HEK293 (cell line): ENCODE results near the gene REPS2.
"Not testable (repeated sequence)": the region's sequence is repeated elsewhere in the genome, so short reads cannot be mapped to it uniquely, and the experiment has no call there.

Experiments used
- CTCF ChIA-PET: fragments of 350-600 bp; formaldehyde crosslinking; extraction: SDS; loops from one replicate; lab custom pipeline; 2021; ENCODE audit warnings: antibody characterized with exemption; lab: Yijun Ruan, JAX
- POLR2A ChIA-PET: fragments of 300-600 bp; formaldehyde crosslinking; extraction: SDS; loops from one replicate; lab custom pipeline; 2020; ENCODE audit warnings: antibody characterized with exemption, inconsistent platforms; lab: Yijun Ruan, JAX
- H3K27ac ChIP-seq: fragments of 200-500 bp; sonication (Bioruptor generic); 2 replicates; pipeline ENCODE4 v1.5.1; 2014; ENCODE audit warnings: low read depth, low read length, control low read depth, inconsistent platforms; ENCODE audit errors: extremely low read depth
- H3K36me3 ChIP-seq, 2 experiments: fragments of 200-500 bp in 1 of 2; sonication (Bioruptor generic) in 1 of 2; 1 replicate in 1 of 2; 2 replicates in 1 of 2; pipeline ENCODE4 v1.5.1; 2014 to 2017; ENCODE audit warnings: inconsistent platforms in 2 of 2, low read length in 2 of 2; ENCODE audit not compliant: control insufficient read depth in 2 of 2, insufficient read depth in 1 of 2
- H3K4me1 ChIP-seq: fragments of 200-500 bp; sonication (Bioruptor generic); 2 replicates; pipeline ENCODE4 v1.5.1; 2014; ENCODE audit warnings: mild to moderate bottlenecking, low read length, inconsistent platforms; ENCODE audit not compliant: control insufficient read depth, insufficient read depth
- H3K4me3 ChIP-seq: 2 replicates; pipeline ENCODE4 v1.5.1; 2011; ENCODE audit warnings: low read depth, mild to moderate bottlenecking, control low read depth, low read length, moderate library complexity
- H3K9me3 ChIP-seq: fragments of 200-500 bp; sonication (Bioruptor generic); 2 replicates; pipeline ENCODE4 v1.5.1; 2014; ENCODE audit warnings: low read depth, low read length, inconsistent platforms; ENCODE audit not compliant: control insufficient read depth, insufficient read depth
- KLF9 ChIP-seq: fragments of 450-650 bp; formaldehyde crosslinking; IDR thresholded peaks from 2 replicates; pipeline ENCODE4 v1.5.1; 2016; ENCODE audit warnings: missing biosample characterization, missing genetic modification characterization, low read depth
- PATZ1 ChIP-seq: fragments of 450-650 bp; formaldehyde crosslinking; IDR thresholded peaks from 2 replicates; pipeline ENCODE4 v1.5.1; 2016; ENCODE audit warnings: missing biosample characterization, missing genetic modification characterization
- SCRT1 ChIP-seq: fragments of 450-650 bp; formaldehyde crosslinking; IDR thresholded peaks from 2 replicates; pipeline ENCODE4 v1.5.1; 2016; ENCODE audit warnings: missing biosample characterization, missing genetic modification characterization, borderline replicate concordance
- SP3 ChIP-seq: fragments of 450-650 bp; formaldehyde crosslinking; IDR thresholded peaks from 2 replicates; pipeline ENCODE4 v1.5.1; 2016; ENCODE audit warnings: missing biosample characterization, missing genetic modification characterization
- TSHZ1 ChIP-seq: fragments of 450-650 bp; formaldehyde crosslinking; IDR thresholded peaks from 2 replicates; pipeline ENCODE4 v1.5.1; 2016; ENCODE audit warnings: missing biosample characterization, missing genetic modification characterization, borderline replicate concordance
- ZEB2 ChIP-seq: fragments of 450-650 bp; formaldehyde crosslinking; IDR thresholded peaks from 2 replicates; pipeline ENCODE4 v1.5.1; 2016; ENCODE audit warnings: missing biosample characterization, missing genetic modification characterization
- ZFP69B ChIP-seq: fragments of 450-650 bp; formaldehyde crosslinking; IDR thresholded peaks from 2 replicates; pipeline ENCODE4 v1.5.1; 2016; ENCODE audit warnings: missing biosample characterization, missing genetic modification characterization
- ZNF211 ChIP-seq: fragments of 450-650 bp; formaldehyde crosslinking; IDR thresholded peaks from 2 replicates; pipeline ENCODE4 v1.5.1; 2016; ENCODE audit warnings: low read depth, missing biosample characterization, missing genetic modification characterization
- ZSCAN23 ChIP-seq: fragments of 450-650 bp; formaldehyde crosslinking; IDR thresholded peaks from 2 replicates; pipeline ENCODE4 v1.5.1; 2016; ENCODE audit warnings: missing biosample characterization, missing genetic modification characterization
- ZSCAN4 ChIP-seq: fragments of 450-650 bp; formaldehyde crosslinking; IDR thresholded peaks from 2 replicates; pipeline ENCODE4 v1.5.1; 2017; ENCODE audit warnings: missing biosample characterization, missing genetic modification characterization
- TF ChIP-seq, protein P1 (sequence below): fragments of 450-650 bp; formaldehyde crosslinking; IDR thresholded peaks from 2 replicates; pipeline ENCODE4 v1.5.1; 2016; ENCODE audit warnings: missing biosample characterization, missing genetic modification characterization
- TF ChIP-seq, protein P2 (sequence below): fragments of 450-650 bp; formaldehyde crosslinking; IDR thresholded peaks from 2 replicates; pipeline ENCODE4 v1.5.1; 2016; ENCODE audit warnings: missing biosample characterization, missing genetic modification characterization

REPS2 gene

GRCh38 chrX:16966752-16967448 is 20.4 kb downstream of the REPS2 start:
- ChIA-PET CTCF (interaction anchor here (0.9 kb wide), 1 partner anchor 18 kb away, joined by 3 read pairs; no protein-coding TSS in a partner anchor), POLR2A (no interaction called here)
- Histone ChIP-seq H3K4me1 (no peaks in the 10 kb centered on the region), H3K9me3 (no peaks in the 10 kb centered on the region), H3K27ac (no peak overlapping the region), H3K36me3 (no peaks in the 10 kb centered on the region), H3K4me3 (no peak overlapping the region)
- no peak for TF ChIP-seq KLF9

GRCh38 chrX:16968753-16969152 is 22.3 kb downstream of the REPS2 start:
- POLR2A ChIA-PET, H3K9me3 ChIP-seq, H3K4me1 ChIP-seq, CTCF ChIA-PET, H3K36me3 ChIP-seq, H3K27ac ChIP-seq, H3K4me3 ChIP-seq: not testable (repeated sequence)

DNA sequence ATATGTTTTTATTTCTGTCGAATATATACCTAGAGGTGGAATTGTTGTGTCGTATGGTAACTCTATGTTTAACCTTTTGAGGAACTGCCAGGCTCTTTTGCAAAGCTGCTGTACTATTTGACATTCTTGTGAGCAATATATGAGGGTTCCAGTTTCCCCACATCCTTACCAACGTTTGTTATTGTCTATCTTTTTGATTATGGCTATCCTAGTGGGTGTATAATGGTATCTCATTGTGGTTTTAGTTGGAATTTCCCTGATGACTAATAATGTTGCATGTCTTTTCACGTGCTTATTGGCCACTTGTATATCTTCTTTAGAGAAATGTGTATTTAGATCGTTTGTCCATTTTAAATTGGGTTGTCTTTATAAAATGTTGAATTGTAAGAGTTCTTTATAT is 24.5 kb downstream of the REPS2 start:
- no peaks in the 10 kb centered on the region for H3K9me3 ChIP-seq
- CTCF ChIA-PET: interaction anchor here (0.6 kb wide), 1 partner anchor 70 kb away, joined by 3 read pairs; no protein-coding TSS in a partner anchor
- H3K4me1 ChIP-seq: no peaks in the 10 kb centered on the region
- no peak overlapping the region for H3K27ac ChIP-seq
- H3K4me3 ChIP-seq: no peak overlapping the region
- no peaks in the 10 kb centered on the region for H3K36me3 ChIP-seq
- no peak for TF ChIP-seq ZNF211 (tag by site-specific recombination)
- TF ChIP-seq SCRT1: no peak
- TF ChIP-seq, all 188 proteins: peak for 0
- POLR2A ChIA-PET: interaction anchor here (0.6 kb wide), 1 partner anchor 53 kb away, joined by 8 read pairs; no protein-coding TSS in a partner anchor

GRCh38 chrX:16971694-16972093 is 25.2 kb downstream of the REPS2 start:
- no peaks in the 10 kb centered on the region for H3K9me3 ChIP-seq
- ChIA-PET CTCF (no interaction called here), POLR2A (no interaction called here)
- no peak overlapping the region for H3K4me3 ChIP-seq
- no peak overlapping the region for H3K27ac ChIP-seq
- H3K36me3 ChIP-seq: no peaks in the 10 kb centered on the region
- TF ChIP-seq, protein P1, sequence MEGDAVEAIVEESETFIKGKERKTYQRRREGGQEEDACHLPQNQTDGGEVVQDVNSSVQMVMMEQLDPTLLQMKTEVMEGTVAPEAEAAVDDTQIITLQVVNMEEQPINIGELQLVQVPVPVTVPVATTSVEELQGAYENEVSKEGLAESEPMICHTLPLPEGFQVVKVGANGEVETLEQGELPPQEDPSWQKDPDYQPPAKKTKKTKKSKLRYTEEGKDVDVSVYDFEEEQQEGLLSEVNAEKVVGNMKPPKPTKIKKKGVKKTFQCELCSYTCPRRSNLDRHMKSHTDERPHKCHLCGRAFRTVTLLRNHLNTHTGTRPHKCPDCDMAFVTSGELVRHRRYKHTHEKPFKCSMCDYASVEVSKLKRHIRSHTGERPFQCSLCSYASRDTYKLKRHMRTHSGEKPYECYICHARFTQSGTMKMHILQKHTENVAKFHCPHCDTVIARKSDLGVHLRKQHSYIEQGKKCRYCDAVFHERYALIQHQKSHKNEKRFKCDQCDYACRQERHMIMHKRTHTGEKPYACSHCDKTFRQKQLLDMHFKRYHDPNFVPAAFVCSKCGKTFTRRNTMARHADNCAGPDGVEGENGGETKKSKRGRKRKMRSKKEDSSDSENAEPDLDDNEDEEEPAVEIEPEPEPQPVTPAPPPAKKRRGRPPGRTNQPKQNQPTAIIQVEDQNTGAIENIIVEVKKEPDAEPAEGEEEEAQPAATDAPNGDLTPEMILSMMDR: no peak
- TF ChIP-seq, protein P2, sequence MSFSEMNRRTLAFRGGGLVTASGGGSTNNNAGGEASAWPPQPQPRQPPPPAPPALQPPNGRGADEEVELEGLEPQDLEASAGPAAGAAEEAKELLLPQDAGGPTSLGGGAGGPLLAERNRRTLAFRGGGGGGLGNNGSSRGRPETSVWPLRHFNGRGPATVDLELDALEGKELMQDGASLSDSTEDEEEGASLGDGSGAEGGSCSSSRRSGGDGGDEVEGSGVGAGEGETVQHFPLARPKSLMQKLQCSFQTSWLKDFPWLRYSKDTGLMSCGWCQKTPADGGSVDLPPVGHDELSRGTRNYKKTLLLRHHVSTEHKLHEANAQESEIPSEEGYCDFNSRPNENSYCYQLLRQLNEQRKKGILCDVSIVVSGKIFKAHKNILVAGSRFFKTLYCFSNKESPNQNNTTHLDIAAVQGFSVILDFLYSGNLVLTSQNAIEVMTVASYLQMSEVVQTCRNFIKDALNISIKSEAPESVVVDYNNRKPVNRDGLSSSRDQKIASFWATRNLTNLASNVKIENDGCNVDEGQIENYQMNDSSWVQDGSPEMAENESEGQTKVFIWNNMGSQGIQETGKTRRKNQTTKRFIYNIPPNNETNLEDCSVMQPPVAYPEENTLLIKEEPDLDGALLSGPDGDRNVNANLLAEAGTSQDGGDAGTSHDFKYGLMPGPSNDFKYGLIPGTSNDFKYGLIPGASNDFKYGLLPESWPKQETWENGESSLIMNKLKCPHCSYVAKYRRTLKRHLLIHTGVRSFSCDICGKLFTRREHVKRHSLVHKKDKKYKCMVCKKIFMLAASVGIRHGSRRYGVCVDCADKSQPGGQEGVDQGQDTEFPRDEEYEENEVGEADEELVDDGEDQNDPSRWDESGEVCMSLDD (tag by site-specific recombination): no peak
- TF ChIP-seq ZSCAN4 (tag by site-specific recombination) (no peak), ZFP69B (no peak), SP3 (tag by site-specific recombination) (no peak), ZEB2 (no peak), KLF9 (no peak), TSHZ1 (tag by site-specific recombination) (no peak), PATZ1 (tag by site-specific recombination) (no peak), ZSCAN23 (tag by site-specific recombination) (no peak)
- H3K4me1 ChIP-seq: no peaks in the 10 kb centered on the region
